Kidney tubule cell (primary cell): ENCODE measurements around the gene CLCN7.
"Not testable (repeated sequence)": the region's sequence is repeated elsewhere in the genome, so short reads cannot be mapped to it uniquely, and the experiment has no call there.

ENCODE experiments used
- DNase-seq: peaks from one replicate; pipeline ENCODE4 v3.0.0-alpha.2; 2018; ENCODE audit warnings: low spot score

Gene CLCN7

GRCh38 chr16:1487395-1488053, 12.7 kb upstream of the CLCN7 start:
- DNase-seq = no peak

- DNase-seq = no peak
Measured at GRCh38 chr16:1486551-1487390, 11.9 kb upstream of the CLCN7 start.

GRCh38 chr16:1485847-1486496, 11.1 kb upstream of the CLCN7 start:
- DNase-seq = no peak

- DNase-seq = no peak
Measured at GRCh38 chr16:1481906-1482835, 7.3 kb upstream of the CLCN7 start.

- not testable (repeated sequence) for DNase-seq
Measured at GRCh38 chr16:1478937-1479336, 4.1 kb upstream of the CLCN7 start.

GRCh38 chr16:1477033-1477432, 2.2 kb upstream of the CLCN7 start:
- DNase-seq = no peak

GRCh38 chr16:1475552-1476114, 805 bp upstream of the CLCN7 start:
- no peak for DNase-seq

GRCh38 chr16:1474082-1474795, 589 bp downstream of the CLCN7 start:
- peak; percentile 50 for DNase-seq

GRCh38 chr16:1472974-1473373, 1.9 kb downstream of the CLCN7 start:
- no peak for DNase-seq

GRCh38 chr16:1471569-1472194, 3.1 kb downstream of the CLCN7 start:
- DNase-seq = no peak

GRCh38 chr16:1470481-1471251, 4.2 kb downstream of the CLCN7 start:
- DNase-seq = peak; percentile 53

- peak; percentile 50 for DNase-seq
Measured at GRCh38 chr16:1469693-1470201, 5.1 kb downstream of the CLCN7 start.

- DNase-seq = not testable (repeated sequence)
Measured at GRCh38 chr16:1469141-1469540, 5.7 kb downstream of the CLCN7 start.

GRCh38 chr16:1468426-1468810, 6.4 kb downstream of the CLCN7 start:
- DNase-seq = no peak

- DNase-seq = peak; percentile 76
Measured at GRCh38 chr16:1466968-1467521, 7.8 kb downstream of the CLCN7 start.

- DNase-seq = no peak
Measured at GRCh38 chr16:1466054-1466453, 8.8 kb downstream of the CLCN7 start.

GRCh38 chr16:1465567-1465915, 9.3 kb downstream of the CLCN7 start:
- DNase-seq = no peak

GRCh38 chr16:1464894-1465566, 9.8 kb downstream of the CLCN7 start:
- DNase-seq = no peak
